Left renal pelvis (tissue), 4 donors: ENCODE measurements around the gene GNS. TPM values are rescaled to one million over a fixed set of nuclear protein-coding genes. Genes with fewer than 3 reads are reported as not detected.

Experiments
- DNase-seq, 4 donors: peaks; one replicate each; pipeline ENCODE4 v3.0.0-alpha.2; 2013; ENCODE audit warnings: low read depth in 4 of 4, low spot score in 3 of 4
- polyA plus RNA-seq, 4 donors: library from polyadenylated mRNA; unstranded; fragments of 120-200 nt; gene quantifications; one replicate each; pipeline ENCODE4 v1.2.1, GENCODE V29; 2013; ENCODE audit not compliant: insufficient read length in 4 of 4

Gene GNS
- polyA plus RNA-seq, 4 donors = 135 to 183 (median 151) TPM

DNA sequence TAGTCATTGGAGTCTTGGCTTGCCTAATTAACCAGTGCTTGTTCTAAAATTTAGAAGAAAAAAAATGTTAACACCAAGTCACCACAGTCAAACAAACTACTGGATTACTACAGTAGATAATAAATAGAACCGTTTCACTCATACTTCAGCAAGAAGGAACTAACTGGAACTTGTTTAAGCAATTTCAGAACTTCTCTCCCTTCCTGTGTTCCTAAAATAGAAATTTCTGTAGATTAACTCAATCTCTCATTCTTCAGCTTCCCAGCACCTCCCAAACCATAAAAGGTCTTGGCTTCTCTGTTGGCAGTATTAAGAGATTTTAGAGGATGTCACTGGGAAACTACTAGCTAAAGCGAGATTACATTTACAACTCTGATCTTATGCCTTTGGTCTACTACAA lies 18.6 kb downstream of the GNS start:
- no peak for DNase-seq

DNA sequence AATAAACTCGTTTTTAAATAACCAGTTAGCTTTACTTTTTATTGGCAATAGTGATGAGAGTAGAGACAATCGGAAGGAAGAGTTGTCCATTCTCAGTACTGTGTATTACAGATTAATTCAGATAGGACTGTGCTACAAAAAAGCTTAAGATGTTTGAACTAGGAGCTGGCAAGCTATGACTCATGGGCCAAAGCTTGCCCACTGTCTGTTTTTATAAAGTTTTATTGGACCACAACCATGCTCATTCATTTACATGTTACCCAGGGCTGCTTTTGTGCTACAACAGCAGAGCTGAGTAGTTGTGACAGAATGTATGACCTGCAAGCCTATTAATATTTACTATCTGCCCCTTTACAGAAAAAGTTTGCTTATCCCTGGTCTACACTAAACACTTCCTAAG lies 19.4 kb downstream of the GNS start:
- no peak for DNase-seq

DNA sequence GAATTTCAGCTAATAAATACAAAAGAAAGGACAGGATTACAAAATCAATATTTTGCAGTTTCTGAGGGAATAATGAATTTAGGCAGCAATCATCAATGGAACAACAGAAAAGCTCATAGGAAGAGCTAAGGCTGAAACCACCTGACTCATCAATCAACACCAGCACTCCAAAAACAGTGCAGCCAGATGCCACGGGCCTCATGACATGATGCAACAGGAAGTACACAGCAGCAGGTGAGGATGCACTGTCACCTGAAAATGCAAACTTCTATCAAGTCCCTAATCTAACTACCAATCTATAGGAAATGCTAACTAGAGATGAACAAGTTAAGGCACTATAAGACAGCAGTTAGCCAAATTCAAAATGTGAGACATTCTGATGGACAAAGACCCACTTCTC lies 21.7 kb downstream of the GNS start:
- DNase-seq = no peak

DNA sequence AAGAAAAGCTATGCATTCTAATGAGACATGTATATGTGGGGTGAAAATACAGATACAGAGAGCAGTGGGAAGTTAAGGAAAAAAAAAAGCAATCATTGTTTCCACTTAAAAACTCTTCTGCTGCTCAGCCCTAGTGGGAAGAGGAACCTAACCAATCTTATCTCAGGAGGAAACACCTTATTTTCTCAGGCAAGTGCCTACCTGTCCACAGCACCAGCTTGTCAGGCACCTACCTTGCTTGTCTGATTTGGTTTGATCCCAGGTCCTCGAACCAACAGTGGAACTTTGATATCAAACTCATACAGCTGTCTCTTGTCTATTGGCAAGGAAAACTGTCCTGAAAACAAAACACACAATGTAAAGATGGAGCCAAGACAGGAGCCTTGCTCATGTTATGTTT lies 22.4 kb downstream of the GNS start:
- DNase-seq = no peak

DNA sequence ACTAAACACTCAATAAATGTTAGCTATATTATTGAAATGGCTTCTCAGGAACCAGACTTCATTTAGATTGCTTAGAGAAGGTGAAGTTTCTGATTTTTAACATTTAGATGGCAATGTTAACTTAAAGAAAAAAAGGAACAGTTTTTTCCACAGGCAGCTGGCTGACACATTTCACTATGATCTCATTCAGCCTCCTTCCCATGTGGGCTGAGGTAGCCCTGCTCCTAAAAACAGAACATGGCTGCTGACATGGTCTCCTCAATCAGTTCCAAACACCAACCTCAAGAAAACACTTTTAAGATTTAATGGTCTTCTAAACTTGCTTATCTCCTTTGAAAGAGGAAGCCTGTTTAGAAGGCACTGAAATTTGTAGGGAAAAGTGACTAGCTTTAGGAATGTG lies 23.8 kb downstream of the GNS start:
- no peak for DNase-seq

DNA sequence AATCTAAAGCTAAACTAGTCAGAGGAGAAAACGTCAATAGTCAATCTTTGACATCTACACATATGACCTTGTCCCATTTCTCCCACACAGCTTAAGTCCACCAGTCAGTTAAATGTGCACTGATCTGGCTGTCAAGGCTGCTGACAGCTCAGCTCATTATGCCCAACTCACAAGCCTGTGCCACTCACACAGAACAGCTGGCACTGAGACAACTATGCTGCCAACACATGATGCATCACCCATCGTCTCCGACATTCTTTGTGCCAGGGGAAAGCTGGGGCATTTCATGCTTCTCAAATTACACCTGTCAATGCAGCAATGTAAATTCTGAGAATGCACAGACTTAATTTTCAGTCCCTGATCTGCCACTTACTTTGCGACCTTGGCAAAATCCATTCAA lies 25.3 kb downstream of the GNS start:
- DNase-seq = no peak

DNA sequence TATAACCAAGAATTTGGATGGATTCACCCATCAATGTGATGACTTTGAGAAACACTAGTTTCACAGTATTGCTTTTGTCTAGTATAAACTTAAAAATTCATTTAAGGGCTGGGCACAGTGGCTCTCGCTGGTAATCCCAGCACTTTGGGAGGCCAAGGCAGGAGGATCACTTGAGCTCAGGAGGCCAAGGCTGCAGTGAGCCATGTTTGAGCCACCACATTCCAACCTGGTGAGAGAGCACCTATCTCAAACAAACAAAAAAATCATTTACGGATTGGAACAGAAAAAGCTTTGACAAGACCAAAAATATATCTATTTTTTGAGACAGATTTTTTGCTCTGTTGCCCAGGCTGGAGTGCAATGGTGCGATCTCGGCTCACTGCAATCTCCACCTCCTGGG lies 27.5 kb downstream of the GNS start:
- no peak for DNase-seq

DNA sequence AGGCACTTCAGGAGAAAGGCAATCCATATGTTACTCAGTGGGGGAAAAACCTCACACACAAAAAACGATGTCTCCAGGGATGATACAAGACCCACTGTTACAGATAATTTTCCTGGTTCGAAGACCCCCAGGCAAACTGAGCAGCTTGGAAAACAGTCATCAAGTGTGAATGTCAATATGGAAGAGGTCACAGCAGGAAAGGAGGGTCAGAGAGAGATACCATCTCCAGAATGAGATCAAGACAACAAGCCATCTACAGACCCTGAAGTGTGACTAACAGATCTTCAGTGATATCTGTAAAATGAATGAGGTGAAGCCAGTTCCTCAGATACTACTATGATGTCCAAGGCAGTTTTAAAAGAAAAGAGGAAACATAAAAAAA lies 28.6 kb downstream of the GNS start:
- DNase-seq = no peak

DNA sequence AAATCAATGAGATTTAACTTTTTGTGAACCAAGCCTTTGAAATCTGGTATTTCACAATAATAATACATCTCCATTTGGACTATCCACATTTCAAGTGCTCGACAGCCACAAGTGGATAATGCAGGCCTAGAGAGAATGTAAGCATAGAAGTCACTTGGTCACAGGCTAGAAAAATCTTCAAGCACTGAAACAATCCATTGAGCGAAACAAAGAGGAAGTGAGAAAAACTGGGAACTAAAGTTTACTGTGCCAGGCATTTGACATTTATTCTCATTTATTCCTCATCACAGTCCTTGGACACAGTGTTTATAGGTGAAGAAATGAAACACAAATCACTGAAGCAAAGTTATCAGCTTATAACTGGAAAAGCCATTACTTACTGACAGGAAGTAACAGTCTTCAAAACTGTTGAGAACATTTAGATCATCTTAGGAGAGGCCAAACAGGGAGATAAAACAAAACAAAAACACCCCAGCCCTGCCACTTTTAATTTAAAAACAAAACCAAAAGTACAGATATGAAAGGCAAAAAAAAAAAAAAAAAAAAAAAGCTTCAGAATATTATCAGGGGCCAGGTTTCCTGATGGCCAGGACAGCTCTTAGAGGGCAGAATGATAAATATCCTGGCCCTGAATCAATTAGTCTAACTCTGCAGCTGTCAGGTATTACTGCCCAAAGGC lies 29.2 kb downstream of the GNS start:
- no peak for DNase-seq

DNA sequence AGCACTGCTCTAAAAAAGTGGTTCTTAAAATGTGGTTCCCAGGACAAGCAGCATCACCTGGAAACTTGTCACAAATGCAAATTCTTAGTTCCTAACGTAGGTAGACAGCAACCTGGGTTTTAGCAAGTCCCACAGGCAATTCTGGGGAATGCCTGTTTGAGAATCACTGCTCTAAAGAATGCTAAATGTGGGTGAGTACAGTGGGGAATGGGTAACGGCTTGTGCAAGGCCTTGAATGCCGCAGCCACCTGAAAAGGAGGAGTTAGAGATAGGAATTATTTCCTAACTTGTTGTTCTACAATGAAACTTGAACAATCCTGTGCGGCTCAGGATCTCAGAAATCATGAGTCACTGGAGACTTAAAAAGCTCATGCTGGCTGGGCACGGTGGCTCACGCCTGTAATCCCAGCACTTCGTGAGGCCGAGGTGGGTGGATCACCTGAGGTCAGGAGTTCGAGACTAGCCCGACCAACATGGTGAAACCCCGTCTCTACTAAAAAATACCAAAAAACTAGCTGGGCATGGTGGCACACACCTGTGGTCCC lies 34.9 kb downstream of the GNS start:
- DNase-seq = no peak

DNA sequence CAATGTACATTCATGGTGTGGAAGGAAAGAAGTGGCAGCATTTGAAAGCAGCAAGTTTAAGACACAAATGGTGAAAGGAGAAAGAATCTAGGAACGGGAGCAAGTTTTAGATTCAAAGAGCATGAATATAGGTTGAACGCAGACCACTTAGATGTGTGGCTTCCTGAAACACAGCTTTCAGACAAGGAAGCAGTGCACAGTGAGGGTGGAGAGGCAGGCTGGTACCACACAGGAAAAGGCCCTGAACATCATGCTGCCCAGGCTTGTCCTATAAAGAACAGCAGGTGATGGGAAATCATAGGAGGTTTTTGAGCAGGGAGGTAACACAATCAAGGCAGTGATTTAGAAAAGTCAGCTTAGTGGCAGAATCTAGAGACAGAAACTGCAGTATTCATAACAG lies 35.6 kb downstream of the GNS start:
- no peak for DNase-seq

DNA sequence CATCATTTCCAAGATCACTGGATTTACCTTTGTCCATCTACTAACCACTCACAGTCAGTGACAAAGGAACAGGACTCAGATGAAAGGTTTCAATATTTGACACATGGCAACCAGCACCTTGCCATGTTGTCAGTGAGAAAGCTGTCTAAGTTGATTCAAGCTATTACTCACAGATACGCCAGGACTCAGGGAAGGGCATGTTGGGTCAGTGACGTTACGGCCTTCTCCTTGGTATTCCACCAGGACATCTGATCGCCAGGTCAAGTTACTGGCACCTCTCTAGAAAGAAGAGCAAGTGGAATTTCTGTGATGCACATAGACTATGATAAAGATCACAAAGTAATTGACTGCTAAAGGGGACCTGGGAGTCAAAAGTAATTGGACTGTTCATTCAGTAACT lies 36.4 kb downstream of the GNS start:
- DNase-seq = no peak

DNA sequence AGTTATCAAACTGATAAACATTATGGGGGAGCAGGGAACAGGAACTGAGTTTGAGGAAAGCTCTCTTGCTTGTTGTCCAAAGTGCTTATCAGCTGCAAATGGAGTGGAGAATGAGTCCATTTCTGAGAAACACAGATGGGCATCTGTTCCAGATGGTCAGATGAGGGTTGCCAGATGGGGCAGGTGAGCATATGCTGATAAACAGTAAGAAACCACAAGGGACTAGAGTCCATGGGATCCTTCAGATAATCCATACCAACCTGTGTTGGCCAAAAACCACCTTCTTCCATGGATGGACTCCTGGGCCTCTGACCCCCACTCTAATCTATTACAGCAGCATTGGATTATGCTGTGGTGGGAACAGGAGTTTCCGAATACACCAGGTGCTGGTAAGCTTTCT lies 38.3 kb downstream of the GNS start:
- no peak for DNase-seq

DNA sequence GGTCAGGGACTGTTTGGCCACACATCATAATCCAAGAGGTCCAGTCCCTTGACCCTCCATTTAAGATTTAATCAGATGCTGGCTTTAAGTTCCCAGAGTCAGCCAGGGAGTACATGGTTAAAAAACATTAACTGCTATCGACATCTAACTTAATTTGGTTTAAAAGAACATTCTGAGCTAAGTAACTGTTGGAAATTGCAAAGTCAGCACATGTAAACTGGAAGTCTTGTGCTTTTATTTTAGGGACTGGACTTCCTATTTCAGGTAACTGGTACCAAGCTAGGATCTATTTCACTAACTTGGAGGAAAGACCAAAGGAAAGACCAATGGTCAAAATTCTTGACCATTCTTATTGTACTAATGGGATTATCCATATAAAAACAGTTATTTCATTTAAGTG lies 40.6 kb downstream of the GNS start:
- DNase-seq = no peak

DNA sequence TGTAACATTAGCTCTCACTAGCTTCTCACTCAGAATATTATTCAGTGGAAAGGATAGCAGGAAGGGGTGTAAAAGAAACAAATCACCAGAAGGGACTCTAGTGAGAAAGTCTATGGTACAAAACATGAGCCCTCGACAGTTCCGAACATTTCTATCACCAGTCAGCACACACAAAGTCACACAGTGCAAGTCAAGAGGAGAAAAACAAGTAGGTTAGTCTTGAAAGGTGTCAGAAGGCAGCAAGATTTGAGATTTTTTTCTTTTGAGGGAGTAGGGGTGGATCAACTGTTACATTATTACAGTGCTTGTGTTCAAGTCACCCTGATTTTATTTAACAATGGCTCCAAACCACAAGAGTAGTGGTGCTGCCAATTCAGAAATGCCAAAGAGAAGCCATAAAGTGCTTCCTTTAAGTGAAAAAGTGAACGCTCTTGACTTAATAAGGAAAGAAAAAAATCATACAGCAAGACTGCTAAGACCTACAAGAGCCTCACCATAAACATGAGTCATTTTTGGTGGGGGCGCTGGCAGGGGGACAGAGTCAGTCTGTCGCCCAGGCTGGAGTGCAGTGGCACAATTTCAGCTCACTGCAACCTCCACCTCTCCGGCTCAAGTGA lies 42.3 kb downstream of the GNS start:
- DNase-seq = no peak

DNA sequence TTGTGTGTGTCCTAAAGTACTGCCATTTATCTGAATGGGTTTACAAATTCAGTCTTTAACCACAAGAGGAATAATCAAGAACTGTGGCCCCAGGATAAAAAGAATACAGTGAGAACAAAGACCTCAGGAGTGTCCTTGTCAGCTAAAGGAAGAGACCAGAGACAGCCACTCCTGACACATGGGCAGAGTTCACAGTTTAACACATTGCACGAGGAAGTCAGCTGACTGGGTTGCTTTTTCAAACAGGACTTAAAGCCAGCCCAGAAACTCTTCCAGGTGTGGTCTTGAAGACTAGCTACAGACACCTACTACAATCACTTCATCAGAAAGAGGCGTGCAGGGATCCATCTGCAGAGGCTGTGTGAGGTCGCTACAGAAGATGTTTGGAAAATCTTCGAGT lies 42.8 kb downstream of the GNS start:
- no peak for DNase-seq

DNA sequence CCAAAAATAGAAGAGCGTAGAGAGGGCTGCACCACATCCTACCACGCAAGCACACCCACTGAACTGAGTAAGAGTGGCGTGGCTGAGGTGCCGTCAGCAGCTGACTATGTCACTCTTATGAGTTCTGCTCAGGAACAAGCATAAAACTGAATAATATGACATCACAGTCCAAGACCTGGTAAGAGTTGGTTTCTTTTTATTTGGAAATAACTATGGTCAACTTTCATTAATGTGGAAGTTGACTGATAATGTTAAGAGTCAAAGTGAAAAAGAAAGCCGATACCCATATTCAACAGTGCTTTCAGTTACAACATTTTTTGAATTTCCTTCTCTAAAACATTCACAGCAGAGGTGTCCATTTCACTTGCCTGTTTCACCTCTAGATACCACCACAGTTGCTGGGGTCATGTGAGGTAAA lies 44.6 kb downstream of the GNS start:
- no peak for DNase-seq

DNA sequence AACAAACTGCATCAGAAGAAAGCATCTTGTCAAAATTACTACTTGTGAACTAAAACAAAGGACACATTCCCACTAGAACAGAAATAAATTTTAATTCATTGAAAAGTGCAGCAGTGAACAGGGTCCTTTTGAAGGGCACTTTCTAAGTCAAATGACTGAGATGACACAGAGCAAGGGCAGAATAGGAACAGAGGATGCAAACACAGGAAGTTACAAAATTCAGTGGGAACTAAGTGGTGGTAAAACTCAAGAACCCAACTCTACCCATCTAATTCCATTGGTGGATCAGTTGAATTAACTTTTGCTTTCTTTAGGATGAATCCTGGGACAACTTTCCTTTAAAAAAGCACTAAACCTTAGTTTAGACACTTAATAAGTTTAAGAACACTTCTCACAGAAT lies 45.8 kb downstream of the GNS start:
- DNase-seq = no peak

DNA sequence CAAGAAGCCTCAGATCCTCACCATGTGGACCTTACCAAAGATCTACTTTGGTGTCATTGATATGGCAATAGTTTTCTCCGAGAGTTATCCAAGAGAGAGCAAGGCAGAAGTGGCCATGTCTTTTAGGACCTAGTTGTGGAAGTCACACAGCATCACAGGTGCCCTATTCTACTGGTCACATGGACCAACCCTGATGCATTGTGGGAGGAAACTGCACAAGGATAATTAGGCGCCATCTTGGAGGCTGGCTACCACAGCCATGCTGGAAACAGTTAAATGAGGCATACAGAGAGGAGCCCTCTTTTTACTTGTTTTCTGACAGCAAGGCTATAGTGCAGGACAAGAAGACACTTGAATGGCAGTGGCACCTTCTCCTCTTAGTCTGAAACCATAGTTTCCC lies 49.8 kb downstream of the GNS start:
- no peak for DNase-seq

DNA sequence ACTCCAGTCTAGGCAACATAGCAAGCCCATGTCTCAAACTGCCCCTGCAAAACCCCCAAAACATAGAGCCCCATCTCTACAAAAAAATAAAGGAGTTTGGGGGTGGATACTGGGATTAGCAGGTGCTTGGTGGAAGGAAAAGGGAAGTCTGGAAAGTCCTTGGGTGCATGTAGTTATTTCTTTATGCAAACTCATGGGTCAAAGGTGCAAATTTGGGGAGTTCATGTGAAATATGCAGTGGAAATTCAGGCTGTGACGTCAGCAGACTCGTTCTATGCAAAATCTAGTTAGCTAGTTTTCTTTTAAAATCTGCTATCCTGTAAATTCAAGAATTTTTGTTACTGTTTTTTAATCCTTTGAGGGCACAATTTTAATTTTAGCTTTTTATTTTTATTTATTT lies 51.3 kb downstream of the GNS start:
- no peak for DNase-seq

DNA sequence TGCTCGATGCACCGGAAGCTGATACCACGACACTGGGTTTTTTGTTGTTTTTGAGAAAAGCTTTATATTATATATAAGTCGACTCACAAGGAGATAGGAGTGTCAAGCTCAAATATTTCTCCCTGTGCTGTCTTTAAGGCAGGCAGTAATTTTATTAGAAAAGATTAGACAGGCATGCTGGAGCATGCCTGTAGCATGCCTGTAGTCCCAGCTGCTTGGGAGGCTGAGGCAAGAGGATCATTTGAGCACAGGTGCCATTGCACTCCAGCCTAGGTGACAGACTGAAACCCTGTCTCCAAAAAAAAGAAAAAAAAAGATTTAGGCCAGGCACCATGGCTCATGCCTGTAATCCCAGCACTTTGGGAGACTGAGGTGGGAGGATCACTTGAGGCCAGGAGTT lies 51.8 kb downstream of the GNS start:
- no peak for DNase-seq

DNA sequence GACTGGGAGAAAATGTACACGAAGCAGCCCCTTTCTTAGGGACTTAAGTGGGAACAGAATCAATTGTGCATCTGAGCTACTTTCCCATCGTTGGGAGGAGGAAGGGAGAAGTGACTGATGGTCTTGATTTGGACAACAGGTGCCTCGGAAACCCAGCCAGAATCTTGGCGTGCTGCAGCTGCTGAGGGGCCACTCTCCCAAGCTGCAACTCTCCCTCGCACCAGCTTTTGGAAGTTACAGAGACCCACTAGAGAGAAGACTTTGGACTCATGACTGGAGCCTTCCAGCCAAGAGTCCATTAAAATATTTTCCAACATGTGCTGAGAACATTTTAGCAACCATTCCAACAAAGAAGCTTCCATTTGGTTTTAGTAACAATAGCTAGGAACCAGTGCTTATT lies 52.3 kb downstream of the GNS start:
- DNase-seq = no peak

DNA sequence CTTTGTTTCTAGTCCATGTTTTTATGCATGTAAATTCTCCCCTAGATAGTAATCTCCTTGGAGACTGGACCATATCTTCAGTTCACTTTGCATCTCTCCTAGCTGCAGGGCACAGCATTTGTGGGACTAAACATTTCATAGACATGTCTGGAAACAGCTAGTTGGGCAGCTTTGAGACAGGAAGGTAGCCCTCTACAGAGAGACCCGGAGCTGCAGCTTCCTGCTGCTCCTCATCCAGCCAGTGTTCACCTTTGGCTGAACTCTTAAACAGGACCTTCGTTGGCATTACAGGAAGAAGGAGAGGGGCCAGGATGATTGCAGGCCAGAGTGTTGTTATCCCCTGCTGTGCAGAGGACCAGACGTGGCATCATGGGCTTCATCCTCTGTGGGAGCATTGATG lies 52.9 kb downstream of the GNS start:
- DNase-seq = no peak
